Uterus (tissue), 4 donors: Measurements from ENCODE around the gene MAX. TPM values are rescaled to one million over a fixed set of nuclear protein-coding genes. Genes with fewer than 3 reads are reported as not detected.
"Not testable (repeated sequence)": the region's sequence is repeated elsewhere in the genome, so short reads cannot be mapped to it uniquely, and the experiment has no call there.

Source experiments
- DNase-seq, 2 donors: peaks; one replicate each; pipeline ENCODE4 v3.0.0-alpha.2; 2019 to 2020
- H3K27ac ChIP-seq, 2 donors: fragments of 200-600 bp; sonication (generic); 1 replicate in 1 of 2; 2 replicates in 1 of 2; pipeline ENCODE4 v1.5.1; 2016 to 2018
- H3K27me3 ChIP-seq, 2 donors: fragments of 200-600 bp; sonication (generic); one replicate each; pipeline ENCODE4 v1.5.1; 2018 to 2019; ENCODE audit warnings: control low read depth in 1 of 2
- H3K36me3 ChIP-seq, 2 donors: fragments of 200-600 bp; sonication (generic); one replicate each; pipeline ENCODE4 v1.5.1; 2019; ENCODE audit warnings: control low read depth in 1 of 2
- H3K4me1 ChIP-seq, 2 donors: fragments of 200-600 bp; sonication (generic); one replicate each; pipeline ENCODE4 v1.5.1; 2018 to 2019; ENCODE audit warnings: control low read depth in 1 of 2
- H3K4me3 ChIP-seq, 2 donors: fragments of 200-600 bp; sonication (generic); 1 replicate in 1 of 2; 2 replicates in 1 of 2; pipeline ENCODE4 v1.5.1; 2018 to 2019; ENCODE audit warnings: mild to moderate bottlenecking in 1 of 2
- H3K9me3 ChIP-seq, 2 donors: fragments of 200-600 bp; sonication (generic); one replicate each; pipeline ENCODE4 v1.5.1; 2019; ENCODE audit warnings: control low read depth in 1 of 2
- CTCF ChIP-seq, 4 experiments: fragments of 200-600 bp in 2 of 4; fragments of 450-650 bp in 2 of 4; sonication (generic) in 2 of 4; IDR thresholded peaks; one replicate each; pipeline ENCODE4 v1.5.1; 2016 to 2019; ENCODE audit warnings: antibody characterized with exemption in 4 of 4, mild to moderate bottlenecking in 2 of 4, moderate library complexity in 1 of 4
- POLR2A ChIP-seq, 2 donors: fragments of 450-650 bp; IDR thresholded peaks; one replicate each; pipeline ENCODE4 v1.6.1; 2016; ENCODE audit warnings: antibody characterized with exemption in 2 of 2, mild to moderate bottlenecking in 1 of 2, moderate library complexity in 1 of 2
- intact Hi-C: fragments of 100-400 bp; cut with DNase I; formaldehyde crosslinking; loops from one replicate; pipeline ENCODE4 v1.15.1; 2023; ENCODE audit warnings: low total_unique reads
- total RNA-seq, 4 donors: library from RNA; depleted of rRNA in 3 of 4; stranded (reverse); fragments of >200 nt in 3 of 4; gene quantifications; one replicate each; pipeline versions ENCODE4 v1.1.0 to v1.2.4, GENCODE V29; 2014 to 2023
- donor health status: DM: yes; HTN: yes; CAD: no.

Gene MAX
- total RNA-seq, 4 donors from 2014 or later, result 32.6 to 153 (median 68.4) TPM

- TF ChIP-seq CTCF (IDR thresholded peaks at IDR 0.05) (no peak), POLR2A (IDR thresholded peaks at IDR 0.05) (no peak)
- Histone ChIP-seq H3K4me1 (peaks cover 19 to 27% of the 10 kb centered on the region in 2 donors), H3K4me3 (peak overlapping the region; percentile 82 to 97), H3K27me3 (no peaks in the 10 kb centered on the region), H3K9me3 (no peaks in the 10 kb centered on the region), H3K27ac (peak overlapping the region; percentile 84 to 85), H3K36me3 (no peaks in the 10 kb centered on the region)
- intact Hi-C loops, result no loop called here
- DNase-seq, result no peak
Measured at GRCh38 chr14:65100922-65101541, 1.3 kb downstream of the MAX start.

- intact Hi-C loops, result no loop called here
- peak overlapping the region; percentile 9 to 90 for H3K27ac ChIP-seq
- TF ChIP-seq POLR2A (IDR thresholded peaks at IDR 0.05), result no peak
- TF ChIP-seq CTCF (IDR thresholded peaks at IDR 0.05), result no peak
- H3K9me3 ChIP-seq, result no peaks in the 10 kb centered on the region
- H3K4me3 ChIP-seq, result no peak overlapping the region
- H3K36me3 ChIP-seq, result no peaks in the 10 kb centered on the region
- no peaks in the 10 kb centered on the region for H3K27me3 ChIP-seq
- no peak for DNase-seq
- H3K4me1 ChIP-seq, result peaks cover 20 to 36% of the 10 kb centered on the region in 2 donors
Measured at GRCh38 chr14:65098586-65098985, 3.7 kb downstream of the MAX start.

- Histone ChIP-seq H3K9me3 (no peaks in the 10 kb centered on the region), H3K27ac (peak overlapping the region; percentile 65 to 90), H3K4me3 (no peak overlapping the region), H3K27me3 (no peaks in the 10 kb centered on the region), H3K4me1 (peaks cover 20 to 36% of the 10 kb centered on the region in 2 donors), H3K36me3 (no peaks in the 10 kb centered on the region)
- DNase-seq, result no peak
- intact Hi-C loops, result no loop called here
- no peak for TF ChIP-seq POLR2A (IDR thresholded peaks at IDR 0.05)
- TF ChIP-seq CTCF (IDR thresholded peaks at IDR 0.05), result no peak
Measured at GRCh38 chr14:65096323-65097089, 5.8 kb downstream of the MAX start.

- H3K9me3 ChIP-seq, result no peaks in the 10 kb centered on the region
- TF ChIP-seq POLR2A (IDR thresholded peaks at IDR 0.05) (no peak), CTCF (IDR thresholded peaks at IDR 0.05) (no peak)
- peak; percentile 77 to 81 for DNase-seq
- intact Hi-C loops, result no loop called here
- H3K4me1 ChIP-seq, result peaks cover 16 to 36% of the 10 kb centered on the region in 2 donors
- H3K36me3 ChIP-seq, result no peaks in the 10 kb centered on the region
- H3K27ac ChIP-seq, result peak overlapping the region; percentile 65 to 90
- H3K27me3 ChIP-seq, result no peaks in the 10 kb centered on the region
- H3K4me3 ChIP-seq, result no peak overlapping the region
Measured at GRCh38 chr14:65095633-65096205, 6.6 kb downstream of the MAX start.

GRCh38 chr14:65092349-65092748 is 10.0 kb downstream of the MAX start:
- no peak for DNase-seq
- intact Hi-C loops, result no loop called here
- Histone ChIP-seq H3K27me3 (no peaks in the 10 kb centered on the region), H3K9me3 (no peaks in the 10 kb centered on the region), H3K4me3 (no peak overlapping the region), H3K36me3 (no peaks in the 10 kb centered on the region), H3K4me1 (peaks cover 10 to 23% of the 10 kb centered on the region in 2 donors), H3K27ac (peak overlapping the region in 1 of 2 donors; percentile 14)
- no peak for TF ChIP-seq POLR2A (IDR thresholded peaks at IDR 0.05)
- TF ChIP-seq CTCF (IDR thresholded peaks at IDR 0.05), result no peak

GRCh38 chr14:65087835-65088234 is 14.5 kb downstream of the MAX start:
- H3K27me3 ChIP-seq, intact Hi-C loops, H3K27ac ChIP-seq, DNase-seq, H3K36me3 ChIP-seq, H3K4me1 ChIP-seq, H3K9me3 ChIP-seq, H3K4me3 ChIP-seq: not testable (repeated sequence)

GRCh38 chr14:65086686-65087085 is 15.6 kb downstream of the MAX start:
- H3K4me3 ChIP-seq, H3K27ac ChIP-seq, intact Hi-C loops, H3K4me1 ChIP-seq, H3K9me3 ChIP-seq, DNase-seq, H3K27me3 ChIP-seq, H3K36me3 ChIP-seq: not testable (repeated sequence)
